Left hindlimb (tissue), 1 donor: Measurements from ENCODE around the gene ANKS1A.

ENCODE experiments used
- DNase-seq: peaks from one replicate; pipeline ENCODE4 v3.0.0-alpha.2; 2018

The ANKS1A gene

GRCh38 chr6:35025232-35026188 is 136.5 kb downstream of the ANKS1A start:
- DNase-seq = no peak

GRCh38 chr6:35026434-35027222 is 137.6 kb downstream of the ANKS1A start:
- no peak for DNase-seq

GRCh38 chr6:35027807-35028206 is 138.8 kb downstream of the ANKS1A start:
- DNase-seq = no peak

- DNase-seq = no peak
Measured at GRCh38 chr6:35028781-35029769, 140.0 kb downstream of the ANKS1A start.

- DNase-seq = no peak
Measured at GRCh38 chr6:35030099-35030498, 141.0 kb downstream of the ANKS1A start.

- no peak for DNase-seq
Measured at GRCh38 chr6:35031611-35032529, 142.8 kb downstream of the ANKS1A start.

GRCh38 chr6:35033683-35034082 is 144.6 kb downstream of the ANKS1A start:
- DNase-seq = no peak

GRCh38 chr6:35034411-35035191 is 145.5 kb downstream of the ANKS1A start:
- DNase-seq = peak; percentile 19

GRCh38 chr6:35035481-35036030 is 146.5 kb downstream of the ANKS1A start:
- peak; percentile 10 for DNase-seq

GRCh38 chr6:35036059-35036827 is 147.2 kb downstream of the ANKS1A start:
- DNase-seq = no peak

GRCh38 chr6:35036828-35037663 is 148.0 kb downstream of the ANKS1A start:
- no peak for DNase-seq

- peak; percentile 1 for DNase-seq
Measured at GRCh38 chr6:35037664-35038038, 148.6 kb downstream of the ANKS1A start.

GRCh38 chr6:35038076-35038475 is 149.0 kb downstream of the ANKS1A start:
- no peak for DNase-seq

- DNase-seq = no peak
Measured at GRCh38 chr6:35040398-35040797, 151.3 kb downstream of the ANKS1A start.

- DNase-seq = peak; percentile 25
Measured at GRCh38 chr6:35041086-35041861, 152.2 kb downstream of the ANKS1A start.

GRCh38 chr6:35042031-35042815 is 153.2 kb downstream of the ANKS1A start:
- DNase-seq = peak; percentile 11
